GM21447 (cell line): ENCODE data around the gene TRIM16.
"Not testable (repeated sequence)": the region's sequence is repeated elsewhere in the genome, so short reads cannot be mapped to it uniquely, and the experiment has no call there.

ENCODE experiments used
- ATAC-seq: cut with Tn5 transposase; IDR thresholded peaks from one replicate; pipeline ENCODE4 v1.9.1; 2021; ENCODE audit not compliant: unreplicated experiment

TRIM16 gene

GRCh38 chr17:15619331-15620058 is 64.6 kb downstream of the TRIM16 start, which contains the start of gene FBXW10B:
Gene FBXW10B (minus strand): TSS chr17:15619704. CDS start chr17:15619512, 192 bp downstream.
- ATAC-seq = not testable (repeated sequence)

- ATAC-seq = not testable (repeated sequence)
These were observed 67.3 kb downstream of the TRIM16 start for GRCh38 chr17:15616828-15617227.

- not testable (repeated sequence) for ATAC-seq
These were observed 68.3 kb downstream of the TRIM16 start for GRCh38 chr17:15615850-15616249.

GRCh38 chr17:15613111-15613510 is 71.0 kb downstream of the TRIM16 start:
- ATAC-seq = not testable (repeated sequence)

GRCh38 chr17:15592960-15593359 is 91.2 kb downstream of the TRIM16 start:
- not testable (repeated sequence) for ATAC-seq

- ATAC-seq = not testable (repeated sequence)
These were observed 92.1 kb downstream of the TRIM16 start for GRCh38 chr17:15591986-15592385.

- not testable (repeated sequence) for ATAC-seq
These were observed 93.3 kb downstream of the TRIM16 start for GRCh38 chr17:15590844-15591243.

GRCh38 chr17:15589544-15590536 is 94.3 kb downstream of the TRIM16 start:
- not testable (repeated sequence) for ATAC-seq

GRCh38 chr17:15588017-15588416 is 96.1 kb downstream of the TRIM16 start:
- ATAC-seq = not testable (repeated sequence)

- not testable (repeated sequence) for ATAC-seq
These were observed 100.8 kb downstream of the TRIM16 start for GRCh38 chr17:15583313-15583712.

- ATAC-seq = not testable (repeated sequence)
These were observed 102.6 kb downstream of the TRIM16 start for GRCh38 chr17:15581462-15581861.
